Mesodermal cell (in vitro differentiated cells): ENCODE measurements around the gene TAOK3.
"Not testable (repeated sequence)": the region's sequence is repeated elsewhere in the genome, so short reads cannot be mapped to it uniquely, and the experiment has no call there.

Experiments used
- H3K27ac ChIP-seq: 2 replicates; pipeline ENCODE4 v1.7.0; 2013; ENCODE audit warnings: mild to moderate bottlenecking, low read depth, low read length, moderate library complexity; ENCODE audit not compliant: severe bottlenecking
- H3K36me3 ChIP-seq: 2 replicates; pipeline ENCODE4 v1.7.1; 2013; ENCODE audit warnings: mild to moderate bottlenecking, low read length, moderate library complexity; ENCODE audit not compliant: control insufficient read depth, insufficient read depth
- H3K4me1 ChIP-seq: one replicate; pipeline ENCODE4 v1.7.1; 2013; ENCODE audit warnings: mild to moderate bottlenecking, low read length; ENCODE audit not compliant: insufficient read depth, control insufficient read depth, poor library complexity, severe bottlenecking
- H3K4me3 ChIP-seq: 2 replicates; pipeline ENCODE4 v1.7.0; 2013; ENCODE audit warnings: low read length, control low read depth, mild to moderate bottlenecking; ENCODE audit not compliant: insufficient read depth, poor library complexity, severe bottlenecking; ENCODE audit errors: extremely low read depth
- H3K9me3 ChIP-seq: 2 replicates; pipeline ENCODE4 v1.7.1; 2013; ENCODE audit warnings: mild to moderate bottlenecking, low read length, moderate library complexity; ENCODE audit not compliant: control insufficient read depth
- WGBS, 2 experiments: methylation state at CpG; one replicate each; pipeline ENCODE4 v1.1.5; 2013; ENCODE audit warnings: missing lambda C conversion rate in 2 of 2; ENCODE audit not compliant: insufficient coverage in 2 of 2; 5-methylcytosine and 5-hydroxymethylcytosine counted together

TAOK3 gene

DNA sequence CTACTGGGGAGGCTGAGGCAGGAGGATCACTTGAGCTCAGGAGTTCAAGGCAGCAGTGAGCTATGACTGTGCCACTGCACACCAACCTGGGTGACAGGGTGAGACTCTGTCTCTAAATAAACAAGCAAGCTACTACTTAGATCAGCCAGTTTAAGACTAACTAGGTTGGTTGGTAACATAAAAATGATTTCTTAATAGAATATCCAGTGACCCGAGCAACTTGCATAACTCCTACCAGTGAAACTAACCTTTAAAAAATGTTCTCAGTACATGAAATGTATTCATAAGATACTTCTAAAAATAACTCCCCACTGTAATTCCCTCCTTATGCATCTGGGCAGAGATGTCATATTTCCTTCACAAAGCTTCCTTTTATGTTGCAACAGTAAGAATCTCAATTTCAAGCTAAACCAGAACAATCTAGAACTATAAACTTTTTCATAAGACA lies 15.9 kb downstream of the TAOK3 start:
- Histone ChIP-seq H3K27ac (no peak overlapping the region), H3K36me3 (no peaks in the 10 kb centered on the region), H3K9me3 (no peaks in the 10 kb centered on the region), H3K4me1 (no peaks in the 10 kb centered on the region), H3K4me3 (no peak overlapping the region)
- no CpG with 5 or more reads among the region's 1 CpG for WGBS, 2 experiments

DNA sequence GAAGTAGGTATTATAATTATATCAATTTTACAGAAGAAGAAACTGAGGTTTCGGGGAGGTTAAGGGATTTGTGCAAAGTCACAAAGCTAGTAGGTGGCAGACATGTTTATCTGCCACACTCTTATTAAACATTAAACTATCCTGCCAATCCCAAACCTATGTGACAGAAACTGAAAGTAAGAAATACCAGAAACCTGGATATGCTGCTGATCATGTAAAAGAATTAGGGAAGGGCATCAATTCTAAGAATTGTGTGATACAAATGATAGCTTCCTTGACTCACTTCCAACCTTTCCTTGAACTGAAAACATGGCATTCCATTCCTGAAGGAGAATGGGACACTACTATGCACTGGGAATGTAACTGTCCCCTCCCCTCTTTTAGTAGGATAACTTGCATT lies 16.9 kb downstream of the TAOK3 start:
- Histone ChIP-seq H3K27ac (no peak overlapping the region), H3K4me3 (no peak overlapping the region), H3K9me3 (no peaks in the 10 kb centered on the region), H3K4me1 (no peaks in the 10 kb centered on the region), H3K36me3 (no peaks in the 10 kb centered on the region)
- no CpG with 5 or more reads among the region's 1 CpG for WGBS, 2 experiments

- Histone ChIP-seq H3K27ac (no peak overlapping the region), H3K4me3 (no peak overlapping the region), H3K4me1 (no peaks in the 10 kb centered on the region), H3K36me3 (no peaks in the 10 kb centered on the region), H3K9me3 (no peaks in the 10 kb centered on the region)
- WGBS, 2 experiments, result no CpG with 5 or more reads among the region's 1 CpG
Observed at GRCh38 chr12:118354903-118355302, 17.8 kb downstream of the TAOK3 start.

- H3K36me3 ChIP-seq, H3K4me3 ChIP-seq, H3K9me3 ChIP-seq, H3K4me1 ChIP-seq, H3K27ac ChIP-seq: not testable (repeated sequence)
- no CpG with 5 or more reads among the region's 4 CpGs for WGBS, 2 experiments
Observed at GRCh38 chr12:118354503-118354902, 18.2 kb downstream of the TAOK3 start.

DNA sequence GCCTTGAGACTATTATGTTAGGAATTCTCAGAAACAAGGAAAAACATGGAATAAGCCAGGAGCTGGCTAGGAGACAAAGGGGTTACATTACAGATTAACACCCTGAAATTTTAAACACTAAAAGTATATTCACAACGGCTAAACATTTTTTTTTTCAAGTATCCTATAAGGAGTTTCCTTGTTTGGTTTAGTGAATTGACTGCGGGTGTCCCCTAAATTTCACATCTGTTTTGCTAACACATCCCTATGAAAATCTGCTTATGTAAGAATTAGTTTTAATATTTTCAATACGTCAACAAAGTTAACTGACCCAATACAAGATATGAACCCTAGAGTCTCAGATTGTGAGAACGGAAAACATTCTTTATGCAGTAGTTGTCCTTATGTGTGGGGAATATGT lies 19.0 kb downstream of the TAOK3 start:
- WGBS, 2 experiments, result no CpG with 5 or more reads among the region's 4 CpGs
- Histone ChIP-seq H3K36me3 (no peaks in the 10 kb centered on the region), H3K4me3 (no peak overlapping the region), H3K4me1 (no peaks in the 10 kb centered on the region), H3K9me3 (no peaks in the 10 kb centered on the region), H3K27ac (no peak overlapping the region)

DNA sequence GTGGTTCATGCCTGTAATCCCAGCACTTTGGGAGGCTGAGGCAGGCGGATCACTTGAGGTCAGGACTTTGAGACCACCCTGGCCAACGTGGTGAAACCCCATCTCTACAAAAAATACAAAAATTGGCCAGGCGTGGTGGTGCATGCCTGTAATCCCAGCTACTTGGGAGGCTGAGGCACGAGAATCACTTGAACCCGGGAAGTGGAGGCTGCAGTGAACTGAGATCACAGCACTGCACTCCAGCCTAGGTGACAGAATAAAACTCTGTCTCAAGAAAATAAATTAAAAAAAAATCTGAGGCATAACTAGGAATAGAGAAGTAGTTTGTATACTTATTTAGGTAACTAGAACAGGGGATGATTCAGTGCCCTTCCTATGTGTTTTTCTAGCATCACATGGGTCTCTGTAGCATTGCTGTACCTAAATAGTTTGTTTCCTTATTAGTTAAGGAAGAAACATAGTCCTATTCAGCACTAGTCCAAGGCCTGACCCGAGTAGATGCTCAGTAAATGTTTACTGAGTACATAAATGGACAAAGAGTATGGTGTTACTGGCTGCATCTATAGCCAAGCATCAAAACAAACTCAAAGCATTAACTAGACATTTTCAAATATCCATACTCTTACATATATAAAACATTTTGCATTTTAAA lies 21.7 kb downstream of the TAOK3 start:
- 82 to 93% methylated on average over 2 to 3 of the region's 6 CpGs for WGBS, 2 experiments
- Histone ChIP-seq H3K4me1 (no peaks in the 10 kb centered on the region), H3K9me3 (no peaks in the 10 kb centered on the region), H3K36me3 (no peaks in the 10 kb centered on the region), H3K27ac (no peak overlapping the region), H3K4me3 (no peak overlapping the region)

GRCh38 chr12:118347916-118348315 lies 24.8 kb downstream of the TAOK3 start:
- Histone ChIP-seq H3K36me3 (no peaks in the 10 kb centered on the region), H3K27ac (no peak overlapping the region), H3K4me3 (no peak overlapping the region), H3K4me1 (no peaks in the 10 kb centered on the region), H3K9me3 (no peaks in the 10 kb centered on the region)
- WGBS, 2 experiments, result 96 to 100% methylated on average over 1 to 2 of the region's 2 CpGs

DNA sequence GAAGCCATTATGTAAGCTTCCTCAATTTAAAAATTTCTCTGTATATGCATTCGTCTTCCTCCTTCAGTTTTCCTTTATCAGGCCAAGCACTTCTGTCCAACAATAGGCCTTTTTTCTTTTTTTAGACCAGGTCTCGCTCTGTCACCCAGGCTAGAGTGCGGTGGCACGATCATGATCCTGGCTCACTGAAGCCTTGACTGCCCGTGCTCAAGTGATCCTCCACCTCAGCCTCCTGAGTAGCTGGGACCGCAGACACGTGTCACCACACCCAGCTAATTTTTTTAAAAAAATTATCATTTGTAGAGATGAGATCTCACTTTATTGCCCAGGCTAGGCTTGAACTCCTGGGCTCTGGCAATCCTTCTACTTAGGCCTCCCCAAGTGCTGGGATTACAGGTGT lies 25.8 kb downstream of the TAOK3 start:
- no peaks in the 10 kb centered on the region for H3K36me3 ChIP-seq
- H3K4me1 ChIP-seq, result no peaks in the 10 kb centered on the region
- H3K27ac ChIP-seq, result no peak overlapping the region
- WGBS, 2 experiments, result 92 to 100% methylated on average over 5 to 7 of the region's 7 CpGs
- H3K4me3 ChIP-seq, result no peak overlapping the region
- no peaks in the 10 kb centered on the region for H3K9me3 ChIP-seq

- Histone ChIP-seq H3K27ac (no peak overlapping the region), H3K4me1 (no peaks in the 10 kb centered on the region), H3K4me3 (no peak overlapping the region), H3K36me3 (no peaks in the 10 kb centered on the region), H3K9me3 (no peaks in the 10 kb centered on the region)
- WGBS, 2 experiments, result 100% methylated on average over 1 of the region's 1 CpG; no CpG with 5 or more reads in 1 of the 2 experiments
Observed at GRCh38 chr12:118345355-118345754, 27.4 kb downstream of the TAOK3 start.

DNA sequence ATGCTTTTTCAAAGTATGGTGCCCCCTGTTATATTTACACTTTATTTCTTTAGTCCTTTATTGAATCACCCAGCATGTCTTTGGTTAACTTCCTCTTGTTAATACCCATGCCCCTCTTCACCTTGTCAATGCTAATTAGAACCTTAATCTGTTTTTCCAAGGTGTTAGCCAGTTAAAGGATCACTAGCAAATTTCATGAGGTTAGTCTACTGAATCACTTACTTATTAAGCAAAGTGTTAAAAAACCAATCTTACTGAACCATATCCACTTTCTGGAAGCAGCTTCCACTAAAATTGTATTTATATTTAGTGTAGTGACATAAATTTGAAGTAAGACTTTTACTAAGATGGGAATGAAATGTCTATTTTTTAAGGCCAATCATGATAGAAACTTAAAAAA lies 27.9 kb downstream of the TAOK3 start:
- Histone ChIP-seq H3K9me3 (no peaks in the 10 kb centered on the region), H3K4me3 (no peak overlapping the region), H3K27ac (no peak overlapping the region), H3K36me3 (no peaks in the 10 kb centered on the region), H3K4me1 (no peaks in the 10 kb centered on the region)

DNA sequence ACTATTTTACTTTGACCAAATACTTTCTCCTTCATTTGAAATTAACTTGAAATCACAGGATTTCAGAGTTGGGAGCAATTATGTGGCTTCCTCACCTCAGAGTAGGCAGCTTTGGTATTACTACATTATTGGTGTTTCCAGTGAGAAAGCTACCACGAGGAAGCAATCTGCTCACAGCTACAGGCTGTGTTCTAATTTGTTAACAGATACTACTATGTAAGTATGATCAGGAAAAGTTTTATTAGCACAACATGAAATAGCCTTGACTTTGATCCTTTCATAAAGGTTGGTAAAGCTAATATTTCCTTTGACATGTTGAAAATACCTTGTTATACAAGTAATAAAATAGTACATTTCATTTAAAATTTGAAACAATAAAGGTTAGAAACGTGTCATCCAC lies 30.6 kb downstream of the TAOK3 start:
- WGBS, 2 experiments, result no CpG with 5 or more reads among the region's 2 CpGs

More for the DNA sequence above, 30.6 kb downstream of the TAOK3 start:
- no peaks in the 10 kb centered on the region for H3K9me3 ChIP-seq
- no peaks in the 10 kb centered on the region for H3K36me3 ChIP-seq
- no peak overlapping the region for H3K27ac ChIP-seq
- H3K4me3 ChIP-seq, result no peak overlapping the region
- no peaks in the 10 kb centered on the region for H3K4me1 ChIP-seq
